SH-SY5Y (cell line): ENCODE data around the gene IBTK.

Experiments
- GATA2 ChIP-seq: IDR thresholded peaks from 2 replicates; pipeline ENCODE4 v1.6.1; 2011; ENCODE audit warnings: mild to moderate bottlenecking, low read depth, low read length
- GATA3 ChIP-seq: IDR thresholded peaks from 2 replicates; pipeline ENCODE4 v1.6.1; 2011; ENCODE audit warnings: low read depth, mild to moderate bottlenecking, low read length, moderate library complexity

DNA sequence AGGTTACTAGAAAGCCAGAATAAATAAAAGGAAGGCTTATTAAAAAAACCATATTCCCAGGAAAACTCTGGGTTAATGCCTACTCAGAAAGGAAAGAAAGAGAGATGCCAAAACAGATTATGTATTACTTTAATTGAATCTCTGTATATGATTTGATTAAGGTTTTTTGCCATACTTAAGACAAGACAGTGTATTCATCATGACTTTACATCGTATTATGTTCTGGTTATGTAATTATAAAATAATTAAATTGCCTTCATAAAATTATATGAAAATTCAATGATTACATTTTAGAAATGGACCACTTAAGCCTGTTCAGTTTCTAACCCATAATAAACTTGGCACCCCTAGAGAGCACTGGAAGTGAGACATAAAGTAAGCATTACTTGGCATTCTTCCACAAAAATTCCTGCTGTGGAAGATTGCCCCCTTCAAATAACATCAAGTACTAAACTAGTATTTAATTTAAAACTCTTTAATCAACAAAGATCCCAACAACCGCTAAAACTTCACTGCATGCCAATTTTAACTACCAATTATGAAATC is 20.8 kb upstream of the IBTK start:
- TF ChIP-seq GATA3: no peak
- TF ChIP-seq GATA2: no peak
